DND-41 (cell line): ENCODE data around the gene CFAP73.

ENCODE experiments used
- EZH2 ChIP-seq: IDR thresholded peaks from 3 replicates; pipeline ENCODE4 v1.6.1; 2012; ENCODE audit warnings: borderline replicate concordance, low read depth, mild to moderate bottlenecking, moderate library complexity, low read length, inconsistent platforms; ENCODE audit not compliant: severe bottlenecking
- TF ChIP-seq, protein P1 (sequence below): IDR thresholded peaks from 2 replicates; pipeline ENCODE4 v1.5.1; 2012; ENCODE audit warnings: borderline replicate concordance, low read length, moderate library complexity, mild to moderate bottlenecking; ENCODE audit not compliant: poor library complexity, severe bottlenecking; ENCODE audit errors: extremely low read depth

DNA sequence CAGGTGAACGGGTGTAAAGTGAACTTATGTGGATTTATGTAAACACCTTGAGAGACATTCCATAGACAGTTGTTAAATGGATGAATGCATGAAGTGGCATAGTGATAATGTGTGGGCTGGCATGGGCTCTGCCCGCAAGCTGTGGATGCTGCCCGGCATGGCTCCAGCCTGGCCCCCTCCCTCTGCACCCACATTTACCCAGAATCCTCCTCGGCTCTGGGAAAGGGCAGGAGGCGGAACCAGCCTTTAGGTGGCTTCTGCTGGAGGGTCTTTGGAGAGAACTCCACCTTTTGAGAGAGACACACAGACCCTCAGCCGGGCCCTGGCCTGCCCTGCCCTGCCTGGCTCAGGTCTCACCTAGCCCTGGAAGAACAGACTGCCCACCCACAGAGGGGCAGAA is 32.6 kb upstream of the CFAP73 start:
- TF ChIP-seq, protein P1, sequence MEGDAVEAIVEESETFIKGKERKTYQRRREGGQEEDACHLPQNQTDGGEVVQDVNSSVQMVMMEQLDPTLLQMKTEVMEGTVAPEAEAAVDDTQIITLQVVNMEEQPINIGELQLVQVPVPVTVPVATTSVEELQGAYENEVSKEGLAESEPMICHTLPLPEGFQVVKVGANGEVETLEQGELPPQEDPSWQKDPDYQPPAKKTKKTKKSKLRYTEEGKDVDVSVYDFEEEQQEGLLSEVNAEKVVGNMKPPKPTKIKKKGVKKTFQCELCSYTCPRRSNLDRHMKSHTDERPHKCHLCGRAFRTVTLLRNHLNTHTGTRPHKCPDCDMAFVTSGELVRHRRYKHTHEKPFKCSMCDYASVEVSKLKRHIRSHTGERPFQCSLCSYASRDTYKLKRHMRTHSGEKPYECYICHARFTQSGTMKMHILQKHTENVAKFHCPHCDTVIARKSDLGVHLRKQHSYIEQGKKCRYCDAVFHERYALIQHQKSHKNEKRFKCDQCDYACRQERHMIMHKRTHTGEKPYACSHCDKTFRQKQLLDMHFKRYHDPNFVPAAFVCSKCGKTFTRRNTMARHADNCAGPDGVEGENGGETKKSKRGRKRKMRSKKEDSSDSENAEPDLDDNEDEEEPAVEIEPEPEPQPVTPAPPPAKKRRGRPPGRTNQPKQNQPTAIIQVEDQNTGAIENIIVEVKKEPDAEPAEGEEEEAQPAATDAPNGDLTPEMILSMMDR: no peak
- no peak for TF ChIP-seq EZH2
